Anterior cingulate cortex (tissue), 58 donors: ENCODE results near the gene STPG1.
A peak's percentile ranks its signal among the peaks of the same experiment; 100 is the strongest.

Experiments used
- DNase-seq, 58 donors: peaks; one replicate each; lab custom pipeline; 2025; lab: John Stamatoyannopoulos, UW

STPG1 gene

DNA sequence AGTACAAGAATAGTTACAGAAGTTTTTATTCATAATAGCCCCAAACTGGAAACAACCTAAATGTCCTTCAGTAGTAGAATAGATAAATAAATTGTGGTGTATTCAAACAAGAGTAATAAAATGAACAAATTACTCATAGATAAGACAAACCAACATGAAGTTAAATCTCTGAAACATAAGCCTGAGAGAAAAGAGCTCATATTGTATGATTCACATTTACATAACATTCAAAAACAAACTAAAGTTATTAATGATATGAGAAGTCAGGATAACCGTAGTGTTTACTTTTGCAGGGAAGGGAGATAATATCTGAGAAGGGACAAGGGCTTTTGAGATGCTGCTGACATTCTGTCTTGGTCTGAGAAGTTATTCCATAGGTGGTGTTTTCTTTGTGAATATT is 13.5 kb downstream of the STPG1 start:
- no peak for DNase-seq

DNA sequence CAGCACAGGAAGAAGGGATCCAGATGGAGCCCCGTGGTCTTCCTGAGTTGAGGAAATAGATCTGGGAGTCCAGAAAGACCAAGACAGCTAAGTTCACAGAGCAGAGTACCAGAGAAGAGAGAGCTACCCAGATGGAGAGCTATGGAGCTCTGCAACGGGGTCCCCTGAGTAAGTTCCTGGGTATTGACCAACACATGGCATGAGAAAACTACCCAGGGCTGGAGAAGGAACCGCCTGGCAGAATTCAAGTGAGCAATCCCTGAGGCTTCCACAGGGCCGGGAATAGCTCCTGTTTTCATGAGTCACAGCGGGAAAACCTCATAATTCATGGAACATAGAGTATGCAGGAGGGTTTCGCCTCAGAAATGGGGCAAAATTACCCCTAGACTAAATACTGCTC is 19.7 kb downstream of the STPG1 start:
- no peak for DNase-seq

DNA sequence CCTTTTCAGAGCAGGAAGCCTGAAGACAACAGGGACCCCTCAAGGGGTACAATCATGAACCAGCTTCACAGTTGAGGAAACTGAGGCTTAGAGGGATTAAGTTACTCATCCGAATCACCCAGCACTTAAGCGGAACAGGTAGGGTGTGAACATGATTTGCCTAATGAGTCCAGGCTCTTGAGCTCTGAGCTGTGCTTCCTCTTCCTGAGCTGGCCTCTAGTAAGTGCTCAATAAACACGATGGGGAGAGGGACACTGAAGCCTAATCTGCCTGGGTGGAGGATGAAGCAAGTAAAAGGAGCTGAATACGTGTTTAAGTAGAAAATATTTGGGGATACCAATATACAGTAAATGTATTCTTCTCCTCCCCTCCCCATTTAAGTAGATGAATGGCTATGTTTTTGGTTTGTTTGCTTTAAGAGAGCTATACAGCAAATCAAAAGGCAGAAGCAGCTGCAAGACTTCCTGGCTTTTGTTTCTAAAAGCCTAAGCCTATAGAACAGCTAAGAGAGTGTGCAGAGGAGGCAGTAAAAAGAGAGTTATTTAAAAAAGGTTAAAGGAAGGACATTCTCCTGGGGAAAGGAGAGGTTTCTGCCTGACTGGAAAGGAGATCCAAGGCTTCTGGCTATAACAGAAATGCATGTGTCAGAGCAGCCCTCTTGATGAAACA is 20.5 kb downstream of the STPG1 start:
- DNase-seq, result no peak

DNA sequence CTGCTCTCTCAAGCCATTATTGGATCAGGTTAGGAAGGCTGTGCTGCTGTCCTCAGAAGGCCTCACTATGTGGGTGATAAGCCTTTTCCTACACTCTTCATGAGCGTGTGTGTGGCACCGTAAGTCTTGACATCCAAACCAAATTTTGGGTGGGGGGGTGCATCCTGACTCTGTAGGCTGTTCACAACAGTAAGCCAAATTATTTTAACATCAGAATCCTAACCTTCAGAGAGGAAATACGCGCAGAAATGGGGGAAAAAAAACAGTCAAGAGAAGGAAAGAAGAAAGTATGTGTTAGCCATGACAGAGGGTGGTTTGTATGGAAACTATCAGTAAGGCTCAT is 21.0 kb downstream of the STPG1 start:
- no peak for DNase-seq

DNA sequence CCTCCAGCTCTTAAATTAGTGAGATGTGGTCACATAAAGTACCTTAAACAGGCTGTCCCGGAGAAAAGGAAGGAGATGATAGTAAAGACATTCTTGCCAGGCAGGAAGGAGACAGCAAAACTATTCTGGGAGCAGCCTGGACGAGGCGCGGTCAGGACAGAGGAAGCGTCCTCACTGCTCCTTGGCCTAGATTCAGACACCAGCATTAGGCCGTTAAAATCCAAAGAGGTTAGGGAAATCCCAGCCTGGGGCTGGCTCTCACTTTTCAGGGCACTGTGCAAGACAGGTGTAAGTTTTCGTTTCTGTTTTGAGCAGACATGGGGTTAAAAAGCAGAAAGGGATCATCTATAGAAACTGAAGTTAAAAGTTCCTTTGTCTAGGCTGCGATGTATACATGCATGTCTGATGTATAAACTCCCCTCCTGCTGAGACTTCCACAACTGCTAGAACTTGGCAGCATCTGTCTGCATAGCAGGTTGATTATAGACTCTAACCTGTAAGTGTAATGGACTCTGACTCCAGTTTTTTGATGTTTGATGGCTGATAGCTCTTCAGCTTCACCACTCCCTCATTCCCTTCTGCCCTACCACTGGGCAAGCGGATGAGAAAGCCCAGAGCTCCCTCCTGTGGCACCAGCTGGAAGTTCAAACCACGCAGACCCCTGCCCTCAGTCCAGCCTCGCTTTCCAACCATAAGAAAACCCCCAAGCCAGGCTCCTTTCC is 21.5 kb downstream of the STPG1 start:
- DNase-seq, result peak in 42 of 58 donors; percentile 10 to 69 (median 38)

DNA sequence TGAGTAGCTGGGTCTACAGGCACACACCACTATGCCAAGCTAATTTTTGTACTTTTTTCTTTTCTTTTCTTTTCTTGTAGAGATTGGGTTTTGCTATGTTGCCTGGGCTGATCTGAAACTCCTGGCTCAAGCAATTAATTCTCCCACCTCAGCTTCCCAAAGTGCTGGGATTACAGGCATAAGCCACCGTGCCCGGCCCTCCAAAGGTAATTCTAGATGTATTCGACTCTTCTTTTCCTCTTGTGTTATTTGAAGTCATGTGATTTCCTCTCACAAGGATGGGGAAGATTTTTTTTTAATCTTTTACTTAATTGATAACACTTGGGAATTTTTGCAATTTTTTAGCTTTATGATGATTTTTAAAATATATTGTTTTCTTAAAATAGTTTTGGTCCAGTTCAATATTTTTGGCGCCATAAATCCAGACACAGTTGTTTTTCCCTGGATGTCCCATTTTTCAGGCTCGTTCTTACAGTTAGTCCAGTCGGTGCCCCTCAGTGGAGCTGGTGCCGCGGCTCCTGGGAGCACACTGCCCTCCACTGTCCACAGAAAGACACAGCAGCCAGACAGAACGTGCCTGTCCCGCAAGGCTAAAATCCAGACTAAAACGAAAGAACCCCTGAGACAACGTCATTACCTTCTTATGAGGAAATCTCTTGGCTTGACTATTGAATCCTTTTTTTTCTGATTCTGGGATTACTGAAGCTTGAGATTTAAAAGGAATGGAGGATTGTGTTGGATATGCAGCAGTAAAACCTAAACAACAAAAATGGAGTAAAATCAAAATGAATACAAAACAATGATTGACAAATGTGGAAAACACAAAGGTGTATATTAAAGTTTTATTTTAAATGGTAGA is 22.4 kb downstream of the STPG1 start:
- peak in 52 of 58 donors; percentile 19 to 81 (median 57) for DNase-seq

DNA sequence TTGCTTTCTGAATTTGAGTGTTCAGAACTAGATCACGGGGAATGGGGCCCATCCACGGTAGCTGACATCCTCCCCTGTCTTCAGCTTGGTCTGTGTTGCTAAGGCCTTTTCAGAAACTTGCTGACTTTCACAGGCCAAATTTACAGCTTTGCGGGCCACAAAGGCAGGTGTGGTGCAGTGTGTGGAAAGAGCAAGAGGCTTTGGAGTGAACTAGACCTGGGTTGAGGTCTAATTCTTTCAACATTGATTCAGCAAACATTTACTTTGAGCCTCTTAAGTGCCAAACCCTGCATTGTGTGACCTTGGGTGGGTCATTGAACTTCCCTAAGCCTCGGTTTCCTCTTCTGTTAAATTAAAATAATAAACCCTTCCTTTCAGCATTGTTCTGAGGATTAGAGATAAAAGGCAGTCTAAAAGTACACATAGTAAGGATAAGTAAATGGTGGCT is 24.3 kb downstream of the STPG1 start:
- DNase-seq, result no peak

DNA sequence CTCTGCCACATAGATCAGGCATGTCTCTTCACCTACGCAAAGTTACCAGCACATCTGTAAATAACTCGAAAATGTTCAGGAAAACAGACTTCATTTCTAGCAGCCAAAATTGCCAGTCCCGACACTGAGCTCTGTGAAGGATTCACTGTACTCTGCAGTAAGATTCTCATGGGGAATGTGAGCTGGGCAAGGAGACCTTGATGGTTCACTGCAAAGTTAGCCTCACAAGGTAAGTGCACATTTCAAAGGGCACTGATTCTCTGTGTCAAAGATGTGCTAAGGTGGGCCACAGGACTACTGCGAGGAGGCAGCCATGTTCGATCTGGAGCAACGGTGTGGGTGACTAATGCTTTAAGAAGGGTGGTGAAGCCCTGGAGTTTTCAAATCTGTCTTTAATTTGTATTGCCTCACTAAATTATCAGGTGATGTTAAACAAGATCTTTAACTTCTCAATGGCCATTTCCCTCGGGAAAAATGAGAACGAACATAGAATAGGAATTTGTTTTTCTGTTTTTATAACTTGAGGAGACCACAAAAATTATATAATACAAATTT is 25.2 kb downstream of the STPG1 start:
- no peak for DNase-seq

DNA sequence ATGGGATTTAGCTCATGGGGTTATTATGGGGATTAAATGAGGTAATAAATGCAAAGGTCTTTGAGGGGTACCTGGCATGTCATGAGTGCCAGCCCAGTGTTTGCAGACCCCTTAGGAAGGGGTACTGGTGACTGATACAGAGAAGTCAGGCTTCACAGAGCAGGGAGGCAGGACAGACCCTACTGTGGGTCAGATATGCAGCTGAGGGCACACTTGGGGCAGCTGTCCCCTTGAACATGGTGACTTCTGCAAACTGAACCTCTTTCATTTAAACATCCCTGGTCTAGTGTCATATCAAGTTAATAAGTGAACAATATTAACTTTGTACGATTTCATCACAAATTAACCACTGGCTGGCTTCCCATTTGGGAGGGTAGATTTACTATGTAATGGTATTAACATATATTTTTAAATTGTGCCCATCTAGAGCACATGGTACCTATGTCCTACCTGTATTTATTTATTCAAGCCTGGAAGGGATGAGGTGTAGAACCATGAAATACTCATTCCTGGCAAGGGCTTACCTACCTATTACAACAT is 25.9 kb downstream of the STPG1 start:
- DNase-seq, result no peak

DNA sequence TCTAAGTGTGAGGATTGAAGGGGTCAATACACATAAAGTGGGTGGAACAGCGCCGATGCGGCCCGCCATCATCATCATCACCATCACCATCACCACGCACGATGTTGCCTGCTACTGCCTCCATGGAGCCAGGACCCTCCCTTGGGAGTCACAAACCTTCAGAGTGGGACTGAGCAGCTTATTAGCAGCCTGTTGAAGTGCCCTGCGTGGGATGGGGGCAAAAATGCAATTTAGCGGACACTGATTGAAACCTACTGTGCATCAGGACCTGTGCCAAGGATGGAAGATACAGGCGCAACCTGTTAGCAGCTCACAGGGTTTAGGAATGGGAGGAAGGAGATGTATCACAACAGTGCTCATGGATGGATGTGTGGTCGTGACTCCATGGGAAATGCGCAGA is 26.7 kb downstream of the STPG1 start:
- DNase-seq, result no peak

DNA sequence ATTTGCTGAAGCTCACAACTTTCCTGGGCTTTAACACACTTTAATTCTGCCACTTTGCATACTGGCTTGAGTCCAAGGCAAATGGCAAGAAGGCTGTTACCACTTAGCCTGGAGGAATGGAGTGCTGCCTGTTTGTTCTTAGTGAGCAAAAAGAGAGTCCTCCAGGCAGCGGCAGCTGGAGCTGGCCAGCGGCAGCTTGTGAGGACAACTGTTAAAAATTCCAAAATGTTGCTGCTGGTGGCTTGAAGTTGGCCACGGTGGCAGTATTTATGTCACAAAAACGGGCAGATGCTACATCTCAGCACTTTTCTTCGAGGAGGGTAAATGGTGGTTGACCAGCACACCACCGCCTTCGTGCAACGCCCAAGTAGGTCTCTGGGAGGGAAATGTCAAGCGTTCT is 27.3 kb downstream of the STPG1 start:
- DNase-seq, result peak in 2 of 58 donors; percentile 4 to 14

DNA sequence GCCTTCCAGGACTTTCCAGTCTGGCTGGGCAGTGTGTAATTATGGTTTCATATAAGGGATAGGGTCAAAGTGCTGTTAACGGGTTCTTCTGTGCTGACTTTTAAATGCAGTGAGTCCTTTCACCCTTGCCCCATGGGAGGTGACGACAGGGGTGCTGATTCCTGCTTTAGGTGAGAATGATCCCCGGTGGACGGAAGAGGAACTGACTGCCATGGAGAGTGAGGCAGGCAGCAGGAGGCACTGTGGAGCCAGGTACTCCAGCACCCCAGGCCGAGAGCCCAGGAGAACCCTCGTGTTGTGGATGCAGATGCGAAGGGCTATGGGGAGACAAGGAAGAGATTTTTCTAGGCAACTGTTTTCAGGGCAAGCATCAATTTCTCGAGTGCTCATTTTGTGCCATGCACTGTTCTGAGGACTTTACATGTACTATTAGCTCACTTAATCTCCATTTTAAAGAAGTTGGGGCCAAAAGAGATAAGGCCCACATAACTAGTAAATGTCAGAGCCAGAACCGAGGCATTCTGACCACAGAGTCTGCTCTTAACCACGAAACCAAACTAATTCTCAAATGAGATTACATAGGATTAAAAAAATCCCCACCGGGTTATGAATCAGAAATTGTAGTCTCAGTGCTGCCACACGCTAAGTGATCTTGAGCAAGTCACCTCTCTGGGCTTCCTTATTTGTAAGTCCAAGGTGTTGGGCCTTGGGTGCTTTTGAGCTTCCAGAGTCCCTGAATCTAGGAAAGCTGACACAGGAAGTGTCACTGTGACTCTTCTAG is 28.2 kb downstream of the STPG1 start:
- no peak for DNase-seq

DNA sequence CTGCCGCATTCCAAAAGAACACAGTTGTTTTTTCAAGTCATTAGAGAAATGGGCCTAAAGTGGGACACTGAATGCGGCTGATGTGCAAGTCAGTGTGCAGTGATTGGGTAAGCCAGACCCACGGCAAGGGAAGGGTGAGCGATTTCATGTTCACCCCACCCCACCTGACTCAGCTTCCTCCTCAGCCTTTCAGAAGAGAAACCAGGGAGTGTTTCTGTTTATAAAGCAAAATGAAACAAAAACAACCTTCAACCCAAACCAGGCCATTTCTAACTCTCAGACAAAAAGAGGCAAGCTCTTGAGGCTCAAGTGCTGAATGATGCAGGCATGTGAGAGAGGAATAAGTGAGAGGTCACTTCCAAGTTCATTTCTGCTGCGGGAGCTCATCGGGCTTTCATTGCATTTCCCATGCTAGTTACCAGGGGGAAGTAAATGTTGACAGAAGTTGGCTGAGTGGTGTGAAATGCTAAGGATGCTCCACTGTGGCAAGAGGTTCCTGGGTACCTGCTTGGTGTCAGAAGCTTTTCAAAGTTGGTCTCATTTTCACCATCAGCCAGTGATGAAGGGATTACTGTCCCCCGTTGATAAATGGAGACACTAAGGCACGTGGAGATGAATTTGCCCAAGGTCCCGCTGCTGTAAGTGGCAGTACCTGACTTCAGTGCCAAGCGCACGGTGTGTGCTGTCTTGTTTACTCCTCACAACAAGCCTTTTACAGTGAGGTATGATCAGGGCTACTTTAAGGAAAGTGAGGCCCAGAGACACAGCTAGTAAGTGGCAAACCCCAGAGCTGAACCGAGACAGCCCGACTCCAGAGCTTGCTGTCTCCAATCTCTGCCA is 29.1 kb downstream of the STPG1 start:
- no peak for DNase-seq

DNA sequence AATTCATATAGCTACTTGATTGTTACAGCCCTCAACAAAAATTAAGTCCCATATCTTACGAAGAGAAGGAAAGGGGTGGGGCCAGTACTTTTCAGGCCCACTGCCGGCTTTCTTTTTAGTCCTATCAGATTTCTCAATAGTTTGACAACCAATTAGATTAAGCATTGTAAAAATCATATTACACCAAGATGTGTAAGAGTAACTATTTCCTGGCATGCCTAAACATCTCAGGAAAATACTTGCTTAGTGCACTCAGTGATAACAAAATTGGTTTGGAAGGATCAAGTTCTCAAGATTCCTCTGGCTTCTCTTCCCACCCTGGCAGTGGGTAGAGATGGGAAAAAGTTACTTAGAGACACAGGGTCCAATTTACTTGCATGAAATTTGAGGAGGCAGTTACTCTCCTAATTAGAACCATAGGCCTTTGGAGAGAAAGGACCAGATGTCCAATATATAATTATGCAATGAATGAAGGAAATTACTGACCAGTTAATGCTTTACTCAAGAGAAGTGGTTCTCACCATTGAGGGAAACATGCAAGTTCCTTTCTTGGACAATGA is 30.1 kb downstream of the STPG1 start:
- no peak for DNase-seq

DNA sequence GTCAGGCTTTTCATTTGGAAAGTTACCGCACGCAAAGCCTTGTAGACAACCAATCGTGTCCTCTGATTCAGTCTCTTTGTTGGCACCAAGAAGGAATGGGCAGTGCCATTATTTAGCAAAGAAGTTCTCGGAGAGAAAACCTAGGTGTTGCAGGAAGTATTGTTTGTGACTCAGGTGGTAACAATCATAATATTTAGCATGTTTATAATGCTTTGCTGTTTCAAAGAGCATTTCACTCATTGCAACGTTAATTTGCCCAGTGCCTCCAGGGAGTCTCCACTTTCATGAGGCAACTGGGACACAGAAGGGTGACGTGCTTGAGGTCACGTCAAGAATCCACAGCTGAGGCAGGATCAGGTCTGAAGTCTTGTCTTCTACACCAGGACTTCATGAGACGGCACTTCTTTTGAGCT is 31.4 kb downstream of the STPG1 start:
- no peak for DNase-seq

DNA sequence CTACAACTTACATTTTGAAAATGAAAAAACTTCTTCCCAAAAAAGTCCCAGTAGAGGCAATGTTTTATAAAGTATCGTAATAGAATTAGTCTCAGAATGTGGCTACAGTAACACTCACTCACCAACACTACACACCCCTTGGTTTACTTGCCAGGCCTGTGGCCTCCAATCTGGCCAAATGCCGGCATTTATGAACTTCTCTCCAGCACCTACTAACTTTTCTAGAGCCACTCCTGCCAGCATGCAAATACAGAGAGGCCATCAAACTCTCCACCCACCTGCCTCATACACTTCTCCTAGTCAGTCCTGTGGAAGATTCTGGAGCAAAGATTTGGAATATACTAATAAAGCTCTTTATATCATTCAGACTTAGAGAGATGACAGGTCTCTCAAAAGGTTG is 32.3 kb downstream of the STPG1 start:
- no peak for DNase-seq

DNA sequence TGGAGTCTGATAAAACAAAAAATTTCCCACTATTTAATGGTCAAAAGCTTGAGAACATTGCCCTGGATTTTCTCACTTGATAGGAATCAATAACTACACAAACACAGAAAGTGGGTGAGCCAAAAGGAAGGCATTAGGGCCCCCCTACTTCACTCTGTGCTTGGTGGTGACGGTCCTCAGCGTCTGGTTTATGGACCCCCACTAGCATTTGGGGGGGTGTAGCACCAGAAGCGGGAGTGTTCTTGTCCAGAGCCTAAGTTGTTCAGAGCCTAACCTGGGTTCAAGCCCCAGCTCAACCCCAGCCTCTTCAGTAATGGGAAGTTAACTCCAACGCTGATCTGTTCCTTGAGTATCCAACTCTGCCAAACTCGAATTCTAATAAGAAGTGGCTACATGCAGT is 33.1 kb downstream of the STPG1 start:
- no peak for DNase-seq

DNA sequence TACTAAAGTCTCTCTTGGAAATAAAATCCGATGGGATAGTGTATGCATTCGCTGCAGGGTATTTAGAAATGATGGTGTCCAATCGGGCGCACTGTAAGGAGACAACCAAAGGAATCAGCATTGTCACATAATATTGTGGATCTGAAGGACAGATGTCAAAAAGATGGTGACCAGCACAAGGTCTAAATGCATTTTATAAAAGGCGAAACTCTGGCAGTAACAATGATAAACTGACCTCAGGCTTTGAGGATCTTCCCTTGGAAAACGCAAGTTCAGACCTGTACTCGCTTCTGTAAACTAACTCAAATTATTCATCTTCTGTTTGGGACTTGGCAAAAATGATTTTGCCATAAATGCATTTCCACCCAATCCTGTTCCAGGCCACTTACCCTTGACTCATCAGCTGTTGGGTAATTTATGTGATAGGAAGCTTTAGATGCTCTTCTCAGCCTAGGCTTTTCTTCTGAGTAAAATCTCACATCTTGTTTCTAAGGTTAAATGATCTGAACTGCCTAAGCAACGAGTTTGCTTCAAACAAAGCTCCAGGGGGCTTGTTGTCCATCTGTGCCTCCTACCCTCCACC is 33.8 kb downstream of the STPG1 start:
- no peak for DNase-seq
